ENCODE results near the gene SRPRB.

Gene SRPRB

DNA sequence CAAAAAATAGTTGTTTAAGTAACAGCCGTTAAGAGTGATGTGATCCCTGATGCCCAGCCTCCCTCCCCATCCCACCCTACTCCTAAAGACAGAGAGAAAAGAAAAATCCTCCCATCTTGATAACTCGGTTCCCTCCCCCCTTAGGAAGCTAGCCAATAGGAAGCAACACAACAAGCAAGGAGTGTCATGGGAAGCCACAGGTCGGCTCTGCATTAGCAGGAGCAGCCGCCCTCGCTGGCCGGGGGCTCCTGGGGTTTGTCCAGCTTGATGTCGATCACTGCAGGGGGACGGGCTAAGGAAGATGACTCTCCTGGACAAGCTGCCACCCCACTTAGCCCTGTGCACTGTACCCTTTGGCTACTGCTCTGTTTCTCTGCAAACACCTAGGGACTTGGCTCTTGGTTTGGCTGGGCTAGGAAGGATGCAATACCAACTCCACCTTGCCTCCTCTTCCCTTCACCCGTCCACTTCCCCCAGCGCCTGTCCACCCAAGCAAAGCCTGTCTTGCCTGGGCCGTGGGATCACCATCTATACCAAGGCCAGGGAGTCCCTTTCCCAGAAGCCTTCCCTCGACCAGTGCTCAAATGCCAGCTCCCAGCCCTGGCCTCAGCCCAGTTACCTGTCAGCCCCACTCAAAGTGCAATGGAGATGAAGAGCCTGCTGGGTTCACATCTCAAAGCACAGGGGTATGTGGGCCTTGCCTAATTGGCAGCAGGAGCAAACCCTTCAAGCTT, 23.1 kb downstream of the SRPRB start:
- no peak for DNase-seq

GRCh38 chr3:133829310-133829707, 23.7 kb downstream of the SRPRB start:
- DNase-seq, result no peak

- no peak for DNase-seq
Measured at GRCh38 chr3:133830071-133830470, 24.5 kb downstream of the SRPRB start.

- DNase-seq, result no peak
Measured at GRCh38 chr3:133831966-133832801, 26.6 kb downstream of the SRPRB start.

GRCh38 chr3:133832802-133833144, 27.2 kb downstream of the SRPRB start:
- no peak for DNase-seq

DNA sequence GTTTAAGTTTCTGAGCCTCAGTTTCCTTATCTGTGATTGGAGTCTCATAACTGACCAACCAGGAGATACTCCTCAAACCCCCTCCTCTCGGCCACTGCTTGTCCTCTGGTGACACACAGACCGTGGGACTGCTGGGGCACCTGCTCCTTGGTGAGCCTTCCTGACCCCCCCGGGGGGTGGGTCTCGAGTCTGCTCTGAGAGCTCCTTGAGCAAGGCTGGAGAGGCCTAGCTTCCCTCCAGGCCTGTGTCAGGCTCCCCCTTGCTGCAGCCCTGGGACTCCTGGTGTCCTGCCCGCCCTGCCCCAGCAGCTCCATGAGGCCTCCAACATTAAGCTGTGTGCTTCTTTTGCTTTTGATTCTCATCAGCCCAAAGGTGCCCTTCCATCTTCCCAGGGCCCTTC, 27.7 kb downstream of the SRPRB start:
- no peak for DNase-seq

GRCh38 chr3:133833880-133834620, 28.4 kb downstream of the SRPRB start:
- no peak for DNase-seq

GRCh38 chr3:133834621-133835417, 29.2 kb downstream of the SRPRB start:
- DNase-seq, result no peak

GRCh38 chr3:133835418-133835743, 29.8 kb downstream of the SRPRB start:
- DNase-seq, result no peak

- DNase-seq, result no peak
Measured at GRCh38 chr3:133835961-133836360, 30.3 kb downstream of the SRPRB start.

- no peak for DNase-seq
Measured at GRCh38 chr3:133836497-133837158, 31.0 kb downstream of the SRPRB start.

DNA sequence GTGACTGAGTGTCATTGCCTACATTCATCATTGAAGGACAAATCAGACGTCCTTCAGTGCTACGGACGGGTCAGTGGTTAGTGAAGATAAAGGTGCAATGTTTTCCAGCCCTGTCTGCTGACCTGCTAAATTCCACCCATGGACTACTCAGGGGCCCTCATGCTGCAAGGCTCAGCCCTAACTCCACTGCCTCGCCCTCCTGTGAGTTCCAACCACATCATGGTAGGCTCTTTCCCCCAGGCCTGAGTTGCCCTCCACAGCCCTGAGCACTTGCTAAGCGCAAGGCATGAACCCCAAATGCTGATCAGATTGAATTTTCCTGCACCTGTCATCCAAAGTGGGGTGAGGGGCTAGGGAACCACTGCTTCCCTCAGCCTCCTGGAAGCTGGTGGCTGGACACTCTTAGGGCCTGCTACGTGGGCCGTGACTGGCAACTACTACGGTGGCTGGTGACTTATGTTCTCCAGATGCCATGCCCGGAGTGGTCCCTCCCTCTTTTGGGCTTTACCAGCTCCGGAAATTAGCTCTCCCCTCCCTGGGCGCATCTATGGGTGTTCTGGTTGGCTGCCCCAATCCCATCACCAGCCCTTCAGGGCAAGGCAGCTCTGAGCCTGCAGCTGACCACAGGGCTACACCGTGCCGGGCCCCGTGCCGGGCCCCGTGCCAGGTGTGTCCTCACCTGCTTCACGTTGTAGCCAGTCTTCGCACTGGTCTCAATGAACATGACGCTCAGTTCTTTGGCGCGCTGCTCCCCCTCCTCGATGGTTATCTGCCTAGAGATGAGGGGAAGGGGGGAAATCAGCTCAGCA, 32.1 kb downstream of the SRPRB start:
- no peak for DNase-seq

- DNase-seq, result no peak
Measured at GRCh38 chr3:133838296-133838789, 32.7 kb downstream of the SRPRB start.

DNA sequence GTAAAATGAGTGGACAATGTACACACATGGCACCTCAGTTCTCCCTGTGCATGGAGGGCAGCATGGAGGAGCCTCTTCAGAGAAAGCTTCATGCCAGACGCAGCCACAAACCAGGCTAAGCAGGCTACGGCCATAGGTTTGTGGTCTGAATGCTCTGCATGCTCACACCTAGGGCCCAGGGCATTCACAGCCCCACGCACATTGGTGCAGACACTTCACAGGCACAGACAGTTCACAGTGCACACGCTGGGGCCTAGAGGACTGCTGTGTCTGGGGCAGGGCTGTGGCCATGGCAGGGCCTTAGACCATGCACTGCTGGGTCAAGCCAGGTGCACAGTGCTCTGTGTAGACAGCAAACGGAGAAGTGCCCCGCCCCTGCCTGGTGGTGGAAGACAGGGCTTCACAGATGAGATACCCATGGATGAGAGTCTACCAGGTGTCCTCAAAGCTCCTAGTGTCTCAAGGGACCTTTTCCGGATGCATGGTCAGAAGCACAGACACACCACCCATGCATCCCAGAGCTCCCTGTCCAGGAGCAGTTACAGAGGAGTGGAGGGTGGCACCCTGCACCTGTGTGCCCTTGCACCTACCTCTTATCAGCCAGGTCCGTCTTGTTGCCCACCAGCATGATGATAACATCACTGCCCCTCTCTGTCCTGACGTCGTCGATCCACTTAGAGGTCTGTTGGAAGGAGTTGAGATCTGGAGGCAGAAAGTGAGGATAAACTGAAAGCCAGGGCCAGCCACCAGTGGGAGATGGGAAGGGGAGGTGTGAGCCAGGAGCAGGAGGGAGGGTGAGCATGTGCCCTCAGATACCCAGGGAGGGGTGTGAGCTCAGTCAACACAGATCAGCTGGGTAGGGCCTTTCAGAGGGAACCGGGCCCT, 33.5 kb downstream of the SRPRB start:
- no peak for DNase-seq

DNA sequence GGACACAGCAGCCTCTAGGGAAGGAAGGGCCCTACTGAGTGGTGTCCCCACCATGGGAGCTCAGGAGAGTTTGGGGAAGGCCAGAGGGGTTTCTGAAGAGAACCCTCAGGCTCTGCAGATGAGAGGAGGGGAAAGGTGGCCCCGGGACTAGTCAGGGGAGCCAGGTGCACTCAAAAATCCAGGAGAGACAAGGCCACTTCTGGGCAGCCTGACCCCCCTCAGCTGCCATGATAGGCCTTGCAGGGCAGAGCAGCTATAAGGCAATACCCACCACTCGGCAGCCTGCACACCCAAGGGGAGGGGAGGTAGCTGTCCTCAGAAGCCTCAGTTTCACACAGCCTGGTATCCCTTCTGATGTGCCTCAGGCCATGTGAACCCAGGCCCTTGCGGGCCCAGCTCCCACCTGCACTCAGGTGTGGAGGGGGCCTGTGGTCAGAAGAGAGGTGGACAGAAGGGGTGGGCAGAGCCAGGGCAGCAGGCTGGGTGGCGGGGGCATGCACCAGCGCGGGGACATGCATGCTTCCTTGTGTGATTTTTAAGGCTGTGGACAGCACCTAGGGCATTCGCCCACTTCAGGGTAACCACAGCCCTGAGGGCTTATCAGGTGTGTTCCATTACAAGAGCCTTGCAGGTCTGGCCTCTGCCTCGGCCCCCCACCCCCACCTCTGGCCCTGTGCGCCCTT, 34.6 kb downstream of the SRPRB start:
- no peak for DNase-seq

- no peak for DNase-seq
Measured at GRCh38 chr3:133840767-133841166, 35.2 kb downstream of the SRPRB start.

GRCh38 chr3:133841196-133841595, 35.6 kb downstream of the SRPRB start:
- no peak for DNase-seq

DNA sequence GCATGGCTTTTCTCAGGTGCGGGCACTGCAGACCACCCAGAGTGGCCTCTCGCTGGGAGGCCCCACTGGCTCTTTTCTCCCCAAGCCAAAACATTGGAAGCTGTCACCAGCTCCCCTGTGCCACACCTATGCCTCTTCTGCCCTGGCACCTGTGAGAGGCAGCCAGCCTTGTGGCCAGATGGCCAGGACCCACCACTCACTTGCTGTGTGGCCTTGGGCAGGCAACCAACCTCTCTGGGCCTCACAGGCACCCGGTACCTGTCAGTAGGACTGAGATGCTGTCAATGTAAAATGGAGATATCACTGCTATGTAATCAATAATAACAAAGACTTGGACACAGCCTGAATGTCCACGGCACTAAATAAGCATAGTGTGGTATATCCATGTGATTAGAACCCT, 36.5 kb downstream of the SRPRB start:
- DNase-seq, result no peak

DNA sequence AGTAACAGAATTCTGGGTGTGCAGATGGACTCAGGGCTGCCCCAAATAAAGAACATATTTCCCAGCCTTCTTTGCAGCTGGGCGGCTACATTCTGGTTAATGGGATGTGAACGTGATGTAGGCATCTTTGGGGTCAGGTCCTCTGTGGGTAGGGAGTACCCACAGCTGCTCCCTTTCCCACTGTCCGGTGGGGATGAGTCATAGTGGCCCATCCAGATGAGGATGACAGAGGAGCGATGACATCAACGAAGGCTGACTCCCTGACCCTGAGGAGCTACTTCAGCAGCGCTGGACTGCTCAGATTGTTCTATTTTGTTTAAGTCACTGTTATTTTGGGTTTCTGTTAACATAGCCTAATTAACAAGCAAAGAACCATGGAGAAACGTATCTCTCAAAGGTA, 38.0 kb downstream of the SRPRB start:
- DNase-seq, result no peak

GRCh38 chr3:133845127-133845526, 39.5 kb downstream of the SRPRB start:
- DNase-seq, result no peak

Measured in central memory CD4-positive, alpha-beta T cell (primary cell).